Measurements from ENCODE around the gene TPCN2.

Gene TPCN2

DNA sequence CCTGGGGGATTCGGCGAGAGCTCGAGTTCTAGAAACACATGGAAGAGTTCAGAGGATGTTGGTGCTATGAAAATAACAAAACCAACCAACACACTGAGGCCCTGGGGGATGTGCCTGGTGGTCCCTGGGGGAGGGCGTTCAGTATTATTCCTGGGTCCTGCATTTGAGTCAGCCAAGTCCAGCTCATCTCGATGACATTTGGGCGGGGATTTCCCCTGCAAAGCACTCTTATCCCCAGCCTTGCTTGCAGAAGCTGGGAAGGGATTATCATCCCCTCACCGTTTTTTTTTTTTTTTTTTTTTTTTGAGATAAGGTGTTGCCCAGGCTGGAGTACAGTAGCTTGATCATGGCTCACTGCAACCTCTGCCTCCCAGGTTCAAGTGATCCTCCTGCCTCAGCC is 104.9 kb downstream of the TPCN2 start:
- no peak overlapping the region for H3K4me3 ChIP-seq (ENCODE audit: low read depth in 1 of 2, low read length in 2 of 2)
- no peaks in the 10 kb centered on the region for H3K27me3 ChIP-seq (ENCODE audit: insufficient read depth, low read length, poor library complexity)
- no peak overlapping the region for H2AFZ ChIP-seq (ENCODE audit: low read depth, low read length)
- H3K79me2 ChIP-seq (ENCODE audit: insufficient read depth, low read length), result no peaks in the 10 kb centered on the region
- H3K9me3 ChIP-seq (ENCODE audit: insufficient read depth, low read length, severe bottlenecking), result no peaks in the 10 kb centered on the region
- H3K27ac ChIP-seq (ENCODE audit: low read length), result no peak overlapping the region
- no peak for DNase-seq
- H3K36me3 ChIP-seq (ENCODE audit: insufficient read depth, low read length), result no peaks in the 10 kb centered on the region
- ATAC-seq (ENCODE audit: insufficient read depth, low read depth), result no peak
- H3K4me2 ChIP-seq (ENCODE audit: insufficient read depth, low read length), result no peak overlapping the region
- TF ChIP-seq, protein P1, sequence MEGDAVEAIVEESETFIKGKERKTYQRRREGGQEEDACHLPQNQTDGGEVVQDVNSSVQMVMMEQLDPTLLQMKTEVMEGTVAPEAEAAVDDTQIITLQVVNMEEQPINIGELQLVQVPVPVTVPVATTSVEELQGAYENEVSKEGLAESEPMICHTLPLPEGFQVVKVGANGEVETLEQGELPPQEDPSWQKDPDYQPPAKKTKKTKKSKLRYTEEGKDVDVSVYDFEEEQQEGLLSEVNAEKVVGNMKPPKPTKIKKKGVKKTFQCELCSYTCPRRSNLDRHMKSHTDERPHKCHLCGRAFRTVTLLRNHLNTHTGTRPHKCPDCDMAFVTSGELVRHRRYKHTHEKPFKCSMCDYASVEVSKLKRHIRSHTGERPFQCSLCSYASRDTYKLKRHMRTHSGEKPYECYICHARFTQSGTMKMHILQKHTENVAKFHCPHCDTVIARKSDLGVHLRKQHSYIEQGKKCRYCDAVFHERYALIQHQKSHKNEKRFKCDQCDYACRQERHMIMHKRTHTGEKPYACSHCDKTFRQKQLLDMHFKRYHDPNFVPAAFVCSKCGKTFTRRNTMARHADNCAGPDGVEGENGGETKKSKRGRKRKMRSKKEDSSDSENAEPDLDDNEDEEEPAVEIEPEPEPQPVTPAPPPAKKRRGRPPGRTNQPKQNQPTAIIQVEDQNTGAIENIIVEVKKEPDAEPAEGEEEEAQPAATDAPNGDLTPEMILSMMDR (IDR thresholded peaks at IDR 0.05; ENCODE audit: borderline replicate concordance, extremely low read depth, low read length, poor library complexity, severe bottlenecking), result no peak
- no peak for TF ChIP-seq EZH2 (IDR thresholded peaks at IDR 0.05; ENCODE audit: borderline replicate concordance, low read depth, low read length, severe bottlenecking)
- no peak overlapping the region for H3K9ac ChIP-seq (ENCODE audit: low read depth, low read length)
- H3K4me1 ChIP-seq (ENCODE audit: insufficient read depth, low read length), result no peaks in the 10 kb centered on the region
- no peaks in the 10 kb centered on the region for H4K20me1 ChIP-seq (ENCODE audit: insufficient read depth, low read length)

- H3K9ac ChIP-seq (ENCODE audit: low read depth, low read length), result no peak overlapping the region
- no peak overlapping the region for H3K27ac ChIP-seq (ENCODE audit: low read length)
- no peak overlapping the region for H3K4me2 ChIP-seq (ENCODE audit: insufficient read depth, low read length)
- H2AFZ ChIP-seq (ENCODE audit: low read depth, low read length), result no peak overlapping the region
- H4K20me1 ChIP-seq (ENCODE audit: insufficient read depth, low read length), result no peaks in the 10 kb centered on the region
- no peak overlapping the region for H3K4me3 ChIP-seq (ENCODE audit: low read depth in 1 of 2, low read length in 2 of 2)
- H3K27me3 ChIP-seq (ENCODE audit: insufficient read depth, low read length, poor library complexity), result no peaks in the 10 kb centered on the region
- TF ChIP-seq, protein P1 (IDR thresholded peaks at IDR 0.05; ENCODE audit: borderline replicate concordance, extremely low read depth, low read length, poor library complexity, severe bottlenecking), result no peak
- TF ChIP-seq EZH2 (IDR thresholded peaks at IDR 0.05; ENCODE audit: borderline replicate concordance, low read depth, low read length, severe bottlenecking), result no peak
- H3K9me3 ChIP-seq (ENCODE audit: insufficient read depth, low read length, severe bottlenecking), result no peaks in the 10 kb centered on the region
- no peak for ATAC-seq (ENCODE audit: insufficient read depth, low read depth)
- no peaks in the 10 kb centered on the region for H3K4me1 ChIP-seq (ENCODE audit: insufficient read depth, low read length)
- no peak for DNase-seq
- no peaks in the 10 kb centered on the region for H3K79me2 ChIP-seq (ENCODE audit: insufficient read depth, low read length)
- H3K36me3 ChIP-seq (ENCODE audit: insufficient read depth, low read length), result no peaks in the 10 kb centered on the region
Measured at GRCh38 chr11:69154211-69154913, 105.6 kb downstream of the TPCN2 start.

DNA sequence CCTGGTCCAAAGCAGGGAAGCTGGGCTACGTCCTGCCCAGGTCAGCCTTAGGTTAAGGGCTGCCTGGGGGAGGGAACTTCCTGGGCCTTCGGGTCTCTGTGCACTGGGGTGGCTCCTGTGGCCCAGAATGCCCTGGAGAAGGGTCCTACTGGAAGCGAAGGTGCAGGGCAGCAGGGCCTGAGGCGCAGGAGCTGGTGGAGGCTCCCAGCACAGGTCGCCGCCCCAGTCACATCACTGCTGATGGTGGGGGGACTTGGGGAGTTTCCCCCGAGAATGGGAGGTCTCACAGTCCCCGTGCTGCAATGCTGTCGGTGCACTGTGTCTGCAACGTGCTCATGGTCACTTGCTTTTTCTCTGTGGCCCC is 106.2 kb downstream of the TPCN2 start:
- Histone ChIP-seq H3K27me3 (ENCODE audit: insufficient read depth, low read length, poor library complexity) (no peaks in the 10 kb centered on the region), H3K4me1 (ENCODE audit: insufficient read depth, low read length) (no peaks in the 10 kb centered on the region), H3K27ac (ENCODE audit: low read length) (no peak overlapping the region), H3K4me2 (ENCODE audit: insufficient read depth, low read length) (no peak overlapping the region), H3K9me3 (ENCODE audit: insufficient read depth, low read length, severe bottlenecking) (no peaks in the 10 kb centered on the region), H3K4me3 (ENCODE audit: low read depth in 1 of 2, low read length in 2 of 2) (no peak overlapping the region), H3K79me2 (ENCODE audit: insufficient read depth, low read length) (no peaks in the 10 kb centered on the region), H2AFZ (ENCODE audit: low read depth, low read length) (no peak overlapping the region), H3K36me3 (ENCODE audit: insufficient read depth, low read length) (no peaks in the 10 kb centered on the region), H4K20me1 (ENCODE audit: insufficient read depth, low read length) (no peaks in the 10 kb centered on the region), H3K9ac (ENCODE audit: low read depth, low read length) (no peak overlapping the region)
- DNase-seq (no peak), ATAC-seq (ENCODE audit: insufficient read depth, low read depth) (no peak)
- TF ChIP-seq, protein P1 (IDR thresholded peaks at IDR 0.05; ENCODE audit: borderline replicate concordance, extremely low read depth, low read length, poor library complexity, severe bottlenecking), result no peak
- TF ChIP-seq EZH2 (IDR thresholded peaks at IDR 0.05; ENCODE audit: borderline replicate concordance, low read depth, low read length, severe bottlenecking), result no peak

Data from DND-41 (cell line).